ENCODE results near the gene AK3. TPM values are rescaled to one million over a fixed set of nuclear protein-coding genes. Genes with fewer than 3 reads are reported as not detected.

AK3 gene
- total RNA-seq, 1 experiment from 2014 or later, result 41.5 TPM

- Histone ChIP-seq H2BK5ac (ENCODE audit: insufficient read length, low read length) (no peak overlapping the region), H3K79me1 (ENCODE audit: insufficient read depth, low read depth, low read length, poor library complexity, severe bottlenecking) (no peaks in the 10 kb centered on the region), H2AFZ (ENCODE audit: low read length) (no peak overlapping the region), H4K20me1 (ENCODE audit: control insufficient read depth, insufficient read depth, insufficient read length) (no peaks in the 10 kb centered on the region), H2BK120ac (ENCODE audit: low read depth, low read length, poor library complexity, severe bottlenecking) (no peak overlapping the region), H3K9me3 (ENCODE audit: control insufficient read depth, low read depth, low read length) (no peaks in the 10 kb centered on the region), H3K23ac (ENCODE audit: insufficient read length, low read depth, low read length) (no peak overlapping the region), H3K23me2 (ENCODE audit: insufficient read length, low read depth, low read length, poor library complexity, severe bottlenecking) (no peaks in the 10 kb centered on the region), H3K4me1 (ENCODE audit: insufficient read depth, low read length) (no peaks in the 10 kb centered on the region), H2AK5ac (ENCODE audit: insufficient read length, low read length) (no peak overlapping the region), H4K8ac (replicated peaks; ENCODE audit: insufficient read length, low read depth, low read length) (no peak overlapping the region), H4K91ac (ENCODE audit: insufficient read length, low read depth, low read length) (no peak overlapping the region), H2BK15ac (ENCODE audit: low read depth, low read length) (no peak overlapping the region), H3K9ac (ENCODE audit: extremely low read depth, insufficient read length, low read length) (no peak overlapping the region), H3K18ac (ENCODE audit: insufficient read length, low read depth, low read length) (no peak overlapping the region), H3K14ac (ENCODE audit: insufficient read depth, low read length) (no peak overlapping the region), H3K4me2 (ENCODE audit: insufficient read depth, insufficient read length, low read length) (no peak overlapping the region), H2BK20ac (ENCODE audit: low read depth, low read length, poor library complexity, severe bottlenecking) (no peak overlapping the region), H2BK12ac (ENCODE audit: insufficient read length, low read depth, low read length) (no peak overlapping the region), H3K27ac (ENCODE audit: insufficient read length, low read depth, low read length) (no peak overlapping the region), H3T11ph (ENCODE audit: low read length) (no peak overlapping the region), H4K5ac (ENCODE audit: insufficient read length, low read depth, low read length) (no peak overlapping the region), H3K79me2 (ENCODE audit: insufficient read depth, low read length) (no peaks in the 10 kb centered on the region), H3K27me3 (ENCODE audit: insufficient read depth, low read length) (no peaks in the 10 kb centered on the region), H3K56ac (ENCODE audit: insufficient read length, low read depth, low read length) (no peak overlapping the region), H3K4ac (ENCODE audit: low read depth, low read length) (no peak overlapping the region)
- TF ChIP-seq, protein P1, sequence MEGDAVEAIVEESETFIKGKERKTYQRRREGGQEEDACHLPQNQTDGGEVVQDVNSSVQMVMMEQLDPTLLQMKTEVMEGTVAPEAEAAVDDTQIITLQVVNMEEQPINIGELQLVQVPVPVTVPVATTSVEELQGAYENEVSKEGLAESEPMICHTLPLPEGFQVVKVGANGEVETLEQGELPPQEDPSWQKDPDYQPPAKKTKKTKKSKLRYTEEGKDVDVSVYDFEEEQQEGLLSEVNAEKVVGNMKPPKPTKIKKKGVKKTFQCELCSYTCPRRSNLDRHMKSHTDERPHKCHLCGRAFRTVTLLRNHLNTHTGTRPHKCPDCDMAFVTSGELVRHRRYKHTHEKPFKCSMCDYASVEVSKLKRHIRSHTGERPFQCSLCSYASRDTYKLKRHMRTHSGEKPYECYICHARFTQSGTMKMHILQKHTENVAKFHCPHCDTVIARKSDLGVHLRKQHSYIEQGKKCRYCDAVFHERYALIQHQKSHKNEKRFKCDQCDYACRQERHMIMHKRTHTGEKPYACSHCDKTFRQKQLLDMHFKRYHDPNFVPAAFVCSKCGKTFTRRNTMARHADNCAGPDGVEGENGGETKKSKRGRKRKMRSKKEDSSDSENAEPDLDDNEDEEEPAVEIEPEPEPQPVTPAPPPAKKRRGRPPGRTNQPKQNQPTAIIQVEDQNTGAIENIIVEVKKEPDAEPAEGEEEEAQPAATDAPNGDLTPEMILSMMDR (conservative IDR thresholded peaks at IDR 0.05), result no peak
- Mint-ChIP-seq H3K4me3 (no peak overlapping the region), H3K27ac (peak overlapping the region in 1 of 3 experiments; percentile 55; a peak in 1 of 7 replicates), H3K36me3 (ENCODE audit: insufficient read depth in 1 of 3, low read depth in 3 of 3) (peaks cover 14 to 70% (median 28%) of the 10 kb centered on the region in 3 experiments; a peak in 6 of 7 replicates), H3K9me3 (peaks cover 4 to 6% of the 10 kb centered on the region in 2 experiments; a peak in 3 of 5 replicates), H3K4me1 (no peaks in the 10 kb centered on the region), H3K27me3 (ENCODE audit: low read depth) (no peaks in the 10 kb centered on the region)
- WGBS (ENCODE audit: extremely low coverage, insufficient read length, low lambda C conversion rate), result no CpG with 5 or more reads among the region's 9 CpGs
- no peak for DNase-seq
Measured at GRCh38 chr9:4714266-4715016, 26.6 kb downstream of the AK3 start.
